C4-2B (cell line): ENCODE data around the gene DPM3.

Source experiments
- CTCF ChIP-seq: fragments of 450-650 bp; conservative IDR thresholded peaks from 2 replicates; pipeline ENCODE4 v1.5.1; 2017; ENCODE audit warnings: mild to moderate bottlenecking
- ZFX ChIP-seq: fragments of 450-650 bp; IDR thresholded peaks from 2 replicates; pipeline ENCODE4 v1.6.1; 2017

GRCh38 chr1:155177192-155177917, 37.0 kb upstream of the DPM3 start:
- TF ChIP-seq CTCF (no peak), ZFX (peak; percentile 92; the same call in 1 of the 2 replicates)
